ENCODE data around the gene PDGFD.
A peak's percentile ranks its signal among the peaks of the same experiment; 100 is the strongest.

PDGFD gene

DNA sequence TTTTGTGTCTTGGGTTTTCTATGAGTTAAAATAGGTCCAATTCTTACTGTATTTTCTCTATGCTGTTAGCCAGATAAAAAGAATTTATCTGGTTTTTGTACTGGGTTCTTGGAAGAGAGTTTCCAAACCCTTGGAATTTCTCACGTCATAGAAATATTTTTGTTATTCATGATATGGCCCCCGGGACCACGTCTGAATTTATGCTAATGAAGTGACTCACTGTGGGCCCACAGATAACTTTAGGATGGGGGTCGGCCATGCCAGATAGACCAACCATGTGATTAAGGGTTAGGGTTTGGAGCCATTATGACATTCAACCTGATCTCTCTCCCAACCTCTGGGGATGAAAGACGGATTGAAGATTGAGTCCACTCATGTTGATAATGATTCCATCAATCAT, 163.1 kb downstream of the PDGFD start:
- DNase-seq (ENCODE audit: low spot score) = peak; percentile 67

- no peak for DNase-seq (ENCODE audit: low spot score)
These were observed 165.0 kb downstream of the PDGFD start for GRCh38 chr11:103998826-103999508.

DNA sequence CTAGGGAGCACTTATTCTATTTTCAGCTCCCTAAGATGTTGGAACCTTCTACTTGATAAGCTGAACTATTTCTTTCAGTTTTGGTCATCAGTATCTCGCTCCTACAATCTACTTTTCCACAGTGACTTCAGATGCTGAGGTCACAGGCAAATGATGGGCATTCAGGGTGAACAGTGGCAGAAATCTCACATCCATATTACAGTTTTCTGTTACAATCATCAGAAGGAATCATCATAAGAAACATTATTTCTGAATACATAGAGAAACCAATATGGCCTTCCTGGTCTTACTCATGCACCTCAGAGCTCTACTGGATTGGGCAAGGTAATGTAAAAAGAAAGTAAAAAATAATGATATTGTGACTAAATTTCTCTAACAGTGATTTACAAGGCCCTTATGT, 166.9 kb downstream of the PDGFD start:
- no peak for DNase-seq (ENCODE audit: low spot score)

GRCh38 chr11:103995896-103996295, 168.1 kb downstream of the PDGFD start:
- DNase-seq (ENCODE audit: low spot score) = no peak

DNA sequence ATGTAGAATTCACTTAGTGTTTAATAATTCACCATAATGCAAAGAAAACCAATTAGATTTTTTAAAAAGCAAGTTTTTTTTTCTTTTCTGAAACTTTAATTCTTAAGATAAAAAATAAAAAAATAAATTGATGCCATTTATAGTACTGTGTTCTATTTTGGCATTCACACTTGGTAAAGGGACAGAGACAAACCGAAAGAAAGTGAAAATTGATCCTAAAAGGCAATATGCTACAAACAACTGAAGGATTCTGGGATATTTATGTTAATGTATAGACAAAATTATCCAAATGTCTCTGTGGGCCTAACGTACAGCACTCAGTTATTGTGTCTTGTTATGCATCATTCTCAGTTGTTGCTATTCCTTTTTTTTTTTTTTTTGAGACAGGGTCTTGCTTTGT, 169.4 kb downstream of the PDGFD start:
- no peak for DNase-seq (ENCODE audit: low spot score)

DNA sequence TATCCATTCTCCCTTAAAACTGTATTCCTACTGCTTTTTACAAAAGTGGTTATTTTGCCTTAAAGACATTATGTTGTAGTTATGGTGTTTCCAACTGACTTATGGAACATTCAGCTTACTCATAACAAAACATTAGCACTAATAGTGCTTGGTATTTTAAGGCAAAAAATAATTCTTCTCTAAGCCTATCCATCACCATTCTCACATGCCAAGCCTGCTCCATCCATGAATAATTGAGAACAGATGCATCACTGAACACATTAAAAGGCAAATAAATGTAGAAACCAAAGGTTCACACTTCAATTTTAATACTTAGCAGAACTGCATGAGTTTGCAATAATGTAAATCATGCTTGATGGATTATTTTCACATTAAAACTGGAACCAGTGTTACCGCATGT, 169.9 kb downstream of the PDGFD start:
- DNase-seq (ENCODE audit: low spot score) = no peak

GRCh38 chr11:103993507-103993906, 170.4 kb downstream of the PDGFD start:
- no peak for DNase-seq (ENCODE audit: low spot score)

- peak; percentile 16 for DNase-seq (ENCODE audit: low spot score)
These were observed 175.4 kb downstream of the PDGFD start for GRCh38 chr11:103988595-103988969.

GRCh38 chr11:103987629-103988594, 176.0 kb downstream of the PDGFD start:
- DNase-seq (ENCODE audit: low spot score) = no peak

DNA sequence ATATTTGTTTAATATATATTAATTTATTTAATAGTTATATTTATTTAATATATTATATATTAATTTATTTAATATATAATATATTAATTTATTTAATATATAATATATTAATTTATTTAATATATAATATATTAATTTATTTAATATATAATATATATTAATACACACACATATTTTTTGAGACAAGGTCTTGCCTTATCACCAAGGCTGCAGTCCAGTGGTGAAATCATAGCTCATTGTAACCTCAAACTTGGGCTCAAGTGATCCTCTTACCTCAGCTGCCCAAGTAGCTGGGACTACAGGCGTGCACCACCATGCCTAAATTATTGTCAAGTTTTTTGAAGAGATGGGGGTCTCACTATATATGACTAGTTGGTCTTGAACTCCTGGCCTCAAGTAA, 178.9 kb downstream of the PDGFD start:
- DNase-seq (ENCODE audit: low spot score) = no peak

DNA sequence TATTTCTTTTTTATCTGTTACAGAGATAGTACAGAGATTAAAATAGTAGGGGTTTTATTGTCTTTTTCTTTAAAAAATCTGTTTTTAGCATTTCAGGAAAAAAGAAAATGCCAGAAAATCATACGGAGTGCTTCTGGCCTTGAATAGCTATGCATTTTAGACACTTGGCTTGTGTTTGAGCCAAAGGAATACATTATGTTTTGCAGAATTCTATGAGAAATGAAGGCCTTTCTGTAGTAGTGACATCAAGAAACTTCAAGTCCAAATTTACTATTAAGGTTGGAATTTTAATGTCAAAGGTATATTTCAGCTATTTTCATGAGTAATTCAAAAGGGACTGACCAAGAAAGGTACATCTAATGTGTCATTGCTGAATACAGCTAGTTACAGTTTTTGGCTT, 183.8 kb downstream of the PDGFD start:
- DNase-seq (ENCODE audit: low spot score) = no peak

GRCh38 chr11:103978616-103979595, 185.0 kb downstream of the PDGFD start:
- DNase-seq (ENCODE audit: low spot score) = no peak

- no peak for DNase-seq (ENCODE audit: low spot score)
These were observed 191.9 kb downstream of the PDGFD start for GRCh38 chr11:103972013-103972412.

DNA sequence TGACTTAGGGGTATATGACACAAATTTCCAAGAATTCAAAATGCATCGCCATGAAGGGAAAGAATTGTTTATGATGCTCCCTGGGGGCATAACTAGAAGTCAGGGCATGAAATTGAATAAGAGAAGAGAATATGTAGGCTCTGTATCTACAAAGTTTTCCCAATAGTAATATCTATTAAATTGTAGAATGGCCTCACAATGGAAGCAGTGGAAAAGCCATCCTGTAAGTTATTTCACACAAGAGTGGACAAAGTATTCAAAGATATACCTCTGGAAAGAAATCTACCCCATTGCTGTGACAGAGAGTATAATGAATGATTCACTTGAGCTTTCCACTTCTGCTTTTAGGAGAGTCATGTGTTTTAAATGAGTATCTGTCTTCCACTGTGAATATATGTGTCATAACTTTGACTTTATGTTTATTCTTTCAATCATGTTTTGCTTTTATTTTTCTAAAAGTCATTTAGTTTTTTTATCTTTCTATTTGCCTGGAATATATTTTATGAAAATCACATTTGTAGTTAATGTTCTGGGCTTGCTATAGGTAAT, 193.2 kb downstream of the PDGFD start:
- DNase-seq (ENCODE audit: low spot score) = no peak

GRCh38 chr11:103968685-103969084, 195.3 kb downstream of the PDGFD start:
- no peak for DNase-seq (ENCODE audit: low spot score)

DNA sequence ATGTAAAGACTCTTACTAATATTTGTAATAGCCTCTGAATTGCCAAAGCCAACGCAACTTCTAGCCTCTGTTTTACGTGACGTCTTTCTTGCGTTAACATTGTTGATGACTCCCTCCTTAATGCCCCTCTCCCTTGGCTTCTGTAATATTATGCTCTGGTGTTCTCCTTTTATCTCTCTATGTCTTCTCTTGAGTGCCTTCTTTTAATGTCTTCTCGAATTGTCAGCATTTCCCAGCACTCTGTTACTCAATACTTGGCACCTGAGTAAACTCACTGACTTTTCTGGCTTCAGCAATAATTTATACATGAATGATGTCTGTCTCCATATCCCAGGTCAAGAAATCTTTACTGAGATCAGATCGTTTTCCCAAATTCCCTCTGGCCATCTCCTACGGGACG, 196.0 kb downstream of the PDGFD start:
- DNase-seq (ENCODE audit: low spot score) = no peak

GRCh38 chr11:103964390-103964789, 199.6 kb downstream of the PDGFD start:
- no peak for DNase-seq (ENCODE audit: low spot score)

DNA sequence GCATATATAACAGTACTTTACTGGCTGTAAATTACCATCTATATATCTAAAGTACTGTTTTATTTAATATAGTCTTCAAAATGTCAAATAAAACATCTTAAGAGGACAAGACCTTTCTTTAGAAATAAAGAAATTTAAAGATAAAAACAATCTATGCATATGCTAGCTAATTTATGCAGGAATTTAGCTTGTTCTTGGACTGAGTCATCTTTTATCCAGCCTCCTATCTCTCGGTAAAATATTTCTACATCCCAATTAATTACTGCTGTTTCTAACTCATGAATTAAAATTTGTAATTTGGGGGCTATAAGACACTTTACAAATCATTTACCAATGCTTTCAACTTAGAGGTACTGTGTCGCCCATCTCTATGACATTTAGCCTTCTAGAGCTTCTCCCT, 200.3 kb downstream of the PDGFD start:
- DNase-seq (ENCODE audit: low spot score) = no peak

- no peak for DNase-seq (ENCODE audit: low spot score)
These were observed 202.9 kb downstream of the PDGFD start for GRCh38 chr11:103961010-103961409.

DNA sequence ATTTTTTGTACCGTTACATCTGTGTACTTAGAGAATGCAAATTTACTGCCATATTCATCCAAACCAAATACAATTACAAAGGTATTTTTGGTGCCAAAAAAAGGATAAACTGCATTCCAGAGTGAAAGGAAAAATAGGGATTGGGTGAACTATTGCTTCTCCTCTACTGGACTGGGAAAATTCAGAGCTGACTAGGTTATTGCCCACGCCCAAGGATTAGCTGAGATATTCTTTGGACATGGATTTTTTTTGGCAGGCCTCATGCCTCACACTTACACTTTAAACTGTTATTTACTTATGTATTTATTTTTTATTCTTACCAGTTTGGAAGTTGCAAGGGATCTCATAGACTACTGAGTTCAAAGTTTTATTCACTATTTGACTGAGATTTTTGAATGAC, 203.8 kb downstream of the PDGFD start:
- DNase-seq (ENCODE audit: low spot score) = no peak

- peak; percentile 33 for DNase-seq (ENCODE audit: low spot score)
These were observed 204.5 kb downstream of the PDGFD start for GRCh38 chr11:103959279-103959942.

All from AG20443 (cell line).